NCI-H2171 treated with DMSO at 0.1 percent for 48 hours (cell line): ENCODE measurements around the gene MOAP1.
"Not testable (repeated sequence)": the region's sequence is repeated elsewhere in the genome, so short reads cannot be mapped to it uniquely, and the experiment has no call there.

Experiments used
- DNase-seq: peaks from one replicate; lab custom pipeline; 2025; lab: John Stamatoyannopoulos, UW

Gene MOAP1, protein sequence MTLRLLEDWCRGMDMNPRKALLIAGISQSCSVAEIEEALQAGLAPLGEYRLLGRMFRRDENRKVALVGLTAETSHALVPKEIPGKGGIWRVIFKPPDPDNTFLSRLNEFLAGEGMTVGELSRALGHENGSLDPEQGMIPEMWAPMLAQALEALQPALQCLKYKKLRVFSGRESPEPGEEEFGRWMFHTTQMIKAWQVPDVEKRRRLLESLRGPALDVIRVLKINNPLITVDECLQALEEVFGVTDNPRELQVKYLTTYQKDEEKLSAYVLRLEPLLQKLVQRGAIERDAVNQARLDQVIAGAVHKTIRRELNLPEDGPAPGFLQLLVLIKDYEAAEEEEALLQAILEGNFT

DNA sequence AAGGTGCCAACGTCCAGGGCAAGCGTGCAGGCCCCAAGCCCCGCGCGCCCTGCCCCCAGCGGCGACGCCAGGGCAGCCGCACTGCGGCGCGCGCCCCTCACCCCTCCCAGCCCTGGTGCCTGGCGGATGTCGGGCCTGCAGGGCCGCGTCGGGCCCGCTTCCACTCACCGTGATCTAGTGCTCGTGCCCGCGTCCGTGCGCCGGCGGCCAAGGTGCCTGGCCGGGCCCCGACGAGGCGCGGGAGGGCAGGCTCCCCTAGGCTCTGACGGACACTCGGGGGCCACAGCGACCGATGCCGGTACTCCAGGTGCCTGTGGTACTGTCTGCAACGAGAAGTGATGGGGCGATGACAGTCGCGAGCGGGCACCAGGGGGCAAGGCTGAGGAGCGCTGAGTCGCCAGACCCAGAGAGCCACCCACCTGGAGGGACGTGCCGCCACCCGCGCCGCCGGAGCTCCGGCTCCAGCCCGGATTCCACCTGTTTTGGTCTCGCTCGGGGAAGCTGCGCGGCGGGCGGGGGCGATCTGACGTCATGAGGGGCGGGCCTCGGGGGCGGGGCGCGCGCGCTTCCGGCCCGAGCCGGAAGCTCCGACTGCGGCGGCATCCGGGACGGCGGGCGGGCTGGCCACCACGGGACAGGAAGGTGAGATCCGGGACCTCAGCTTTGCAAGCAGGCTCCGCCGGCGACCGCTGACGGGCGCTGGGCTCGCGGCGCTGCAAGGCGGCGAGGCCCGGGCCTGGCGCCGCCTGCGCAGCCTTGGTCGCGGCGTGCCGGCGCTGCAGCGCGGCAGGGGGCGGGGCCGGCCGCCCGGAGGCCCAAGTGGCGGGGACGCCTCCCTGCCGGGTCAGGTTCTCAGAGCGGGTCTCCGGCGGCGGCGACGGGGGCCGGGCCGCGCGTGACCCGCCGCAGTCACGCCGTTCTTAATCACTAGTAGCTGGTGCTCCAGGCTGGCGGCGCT is at the start of gene MOAP1, which contains the start of gene LYSET:
MOAP1 (minus strand) TSS at position 507 of the 958 bp plus-strand sequence. CDS start 655 bp downstream, outside the sequence.
LYSET (plus strand) TSS at position 927 of the 958 bp plus-strand sequence. CDS start 89 bp downstream, outside the sequence.
- DNase-seq = peak; percentile 89

DNA sequence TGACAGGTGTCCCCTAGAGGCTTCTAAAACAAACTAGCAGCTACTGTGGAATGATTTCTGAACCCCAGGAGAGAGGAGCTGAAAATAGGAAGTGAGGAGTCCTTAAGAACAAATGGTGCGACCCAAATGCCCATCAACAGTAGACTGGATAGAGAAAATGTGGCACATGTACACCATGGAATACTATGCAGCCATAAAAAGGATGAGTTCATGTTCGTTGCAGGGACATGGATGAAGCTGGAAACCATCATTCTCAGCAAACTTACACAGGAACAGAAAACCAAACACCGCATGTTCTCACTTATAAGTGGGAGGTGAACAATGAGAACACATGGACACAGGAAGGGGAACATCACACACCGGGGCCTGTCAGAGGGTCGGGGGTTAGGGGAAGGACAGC is 48.4 kb upstream of the MOAP1 start:
- DNase-seq = not testable (repeated sequence)

GRCh38 chr14:93232159-93232558 is 47.5 kb upstream of the MOAP1 start:
- DNase-seq = no peak

DNA sequence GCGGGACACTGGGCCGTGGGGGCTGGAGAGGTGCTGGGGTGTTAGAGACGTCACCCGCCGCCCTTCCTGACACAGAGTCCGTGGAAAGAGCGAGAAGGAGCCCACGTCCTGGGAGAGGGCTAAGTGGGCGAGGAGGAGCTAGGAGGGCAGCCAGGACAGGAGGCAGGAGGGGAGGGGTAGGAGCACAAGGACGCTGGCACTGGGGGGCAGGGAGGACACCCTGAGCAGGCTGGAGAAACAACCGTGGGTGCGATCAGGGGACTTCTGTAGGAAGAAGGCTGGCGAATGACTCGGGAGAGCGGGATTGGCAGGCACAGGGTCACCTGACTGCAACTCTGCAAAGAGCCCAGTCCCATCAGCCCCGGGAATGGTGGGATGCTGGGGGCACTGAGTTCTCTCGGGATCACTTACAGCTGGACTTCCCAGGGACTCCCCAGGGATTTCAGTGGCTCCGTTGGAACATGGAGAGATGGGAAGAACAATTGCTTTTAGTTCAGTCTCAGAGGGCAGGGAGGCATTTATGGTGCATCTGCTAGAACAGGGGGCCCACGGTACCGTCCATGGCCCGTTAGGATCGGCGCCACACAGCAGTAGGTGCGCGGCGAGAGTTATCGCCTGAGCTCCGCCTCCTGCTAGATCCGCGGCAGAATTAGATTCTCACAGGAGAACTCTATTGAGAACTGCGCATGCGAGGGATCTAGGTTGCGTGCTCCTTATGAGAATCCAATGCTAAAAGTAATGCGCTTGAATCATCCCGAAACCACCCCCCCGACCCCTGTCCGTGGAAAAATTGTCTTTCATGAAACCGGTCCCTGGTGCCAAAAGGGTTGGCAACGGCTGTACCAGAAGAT is 46.7 kb upstream of the MOAP1 start:
- DNase-seq = peak; percentile 78

GRCh38 chr14:93230539-93230938 is 45.8 kb upstream of the MOAP1 start:
- DNase-seq = no peak

GRCh38 chr14:93228550-93228949 is 43.9 kb upstream of the MOAP1 start:
- no peak for DNase-seq

DNA sequence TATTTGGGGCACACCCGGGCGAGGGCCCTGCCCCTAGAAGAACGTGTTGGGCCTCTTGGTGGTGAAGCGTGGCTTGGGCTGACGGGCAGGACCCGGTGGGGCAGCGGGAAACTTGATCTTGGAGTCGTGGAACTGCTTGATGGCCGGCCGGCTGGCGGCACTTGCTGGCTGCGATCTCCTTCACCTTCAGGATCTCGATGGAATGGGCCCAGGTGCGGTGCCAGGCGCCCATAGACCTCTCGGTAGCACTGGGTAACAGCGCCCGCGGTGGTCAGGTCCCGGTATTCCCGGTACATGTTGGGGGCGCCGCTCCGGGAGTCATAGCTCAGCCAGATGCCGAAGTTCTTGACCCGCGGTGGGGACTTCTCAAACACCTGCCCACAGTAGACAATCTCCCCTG is 38.9 kb upstream of the MOAP1 start:
- no peak for DNase-seq

DNA sequence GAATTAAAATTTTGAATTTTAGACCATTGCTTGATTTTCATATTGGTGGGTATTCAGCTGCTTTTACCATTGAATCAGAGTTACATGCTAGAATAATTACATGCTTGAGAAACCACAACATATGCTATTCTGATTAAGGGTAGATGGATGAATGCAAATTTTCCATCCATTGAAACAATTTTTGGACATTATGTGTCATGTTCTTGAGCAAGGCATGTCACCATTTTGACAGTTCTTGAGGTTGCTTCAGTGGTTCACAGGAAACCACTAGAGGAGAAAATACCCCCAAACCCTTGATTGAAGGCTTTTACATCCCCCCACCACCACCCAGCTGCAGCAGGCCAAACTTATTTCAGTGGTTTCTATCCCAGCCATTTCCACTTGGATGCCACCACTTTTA is 35.8 kb upstream of the MOAP1 start:
- no peak for DNase-seq

- peak; percentile 80 for DNase-seq
These were observed 34.5 kb upstream of the MOAP1 start for GRCh38 chr14:93219103-93219726.

DNA sequence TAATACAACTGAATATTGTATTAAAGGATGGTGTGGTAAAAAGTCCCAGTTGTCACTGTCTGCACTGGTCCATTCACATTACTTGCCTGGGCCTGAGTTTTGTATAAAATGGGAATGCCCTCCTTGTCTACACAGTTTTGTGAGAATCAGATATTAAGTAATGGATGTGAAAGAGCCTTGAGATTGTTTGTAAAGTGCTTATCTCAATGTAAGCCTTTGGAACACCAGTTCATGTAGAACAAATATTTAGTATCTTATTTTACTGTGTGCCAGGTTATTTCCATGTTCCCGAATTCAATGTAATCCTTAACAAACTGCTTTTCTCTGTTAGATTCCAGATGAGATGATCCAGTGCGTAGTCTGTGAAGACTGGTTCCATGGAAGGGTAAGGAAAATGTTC is 29.9 kb upstream of the MOAP1 start:
- no peak for DNase-seq

DNA sequence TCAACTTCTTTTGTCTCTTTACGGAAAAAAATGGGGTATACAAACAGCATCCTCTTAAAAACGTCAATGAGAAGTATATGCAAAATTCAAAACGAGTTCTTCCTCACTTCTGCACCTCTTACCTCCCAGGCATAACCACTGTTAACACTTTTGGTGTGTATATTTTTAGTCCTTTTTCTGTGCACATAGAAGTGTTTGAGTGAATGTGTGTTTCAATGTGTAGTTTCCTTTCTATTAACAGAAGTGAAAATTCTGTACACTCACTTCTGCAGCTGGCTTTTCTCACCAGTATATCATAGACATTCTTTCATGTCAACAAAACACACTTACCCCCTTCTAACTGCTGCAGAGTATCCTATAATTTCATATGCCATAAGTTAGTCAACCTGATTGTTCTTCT is 27.7 kb upstream of the MOAP1 start:
- DNase-seq = no peak

DNA sequence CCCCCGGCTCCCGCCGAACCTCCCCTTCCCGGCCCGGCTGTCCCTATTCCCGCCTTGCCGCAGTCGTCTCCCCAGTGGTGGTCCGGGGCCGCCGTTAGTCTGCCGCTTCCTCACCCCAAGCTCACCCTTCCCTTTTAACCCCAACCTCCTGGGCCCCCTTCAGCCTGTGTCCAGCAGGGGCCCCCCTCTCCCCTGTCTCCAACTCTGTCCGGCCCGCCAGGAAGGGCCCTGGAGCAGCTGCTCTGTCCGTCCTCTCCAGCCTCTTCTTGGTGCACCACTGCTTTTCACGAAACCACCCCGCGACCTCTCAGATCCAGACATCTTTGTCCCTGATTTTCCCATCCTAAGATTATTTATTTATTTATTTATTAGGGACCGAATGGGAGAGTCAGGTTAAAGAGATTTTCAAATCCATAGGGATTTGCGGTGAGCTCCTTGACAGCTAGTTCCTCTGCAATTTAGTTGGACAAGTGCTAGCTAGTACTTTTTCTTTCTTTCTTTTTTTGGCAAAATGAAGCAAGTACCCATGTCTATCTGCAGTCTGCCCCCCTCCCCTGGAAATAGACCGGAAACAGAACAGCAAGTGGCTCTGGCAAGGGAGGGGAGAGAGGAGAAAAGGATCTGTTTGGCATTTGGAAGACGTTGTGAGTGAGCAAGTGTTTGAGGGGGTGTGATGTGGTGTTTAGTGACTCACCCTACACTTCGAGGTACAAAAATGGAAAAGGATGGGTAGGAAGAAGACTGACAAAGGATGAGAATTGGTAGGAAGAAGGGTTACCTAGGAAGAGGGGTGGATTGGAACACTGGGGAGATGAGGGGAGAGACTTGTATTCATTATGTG is 23.0 kb upstream of the MOAP1 start:
- DNase-seq = peak; percentile 79

DNA sequence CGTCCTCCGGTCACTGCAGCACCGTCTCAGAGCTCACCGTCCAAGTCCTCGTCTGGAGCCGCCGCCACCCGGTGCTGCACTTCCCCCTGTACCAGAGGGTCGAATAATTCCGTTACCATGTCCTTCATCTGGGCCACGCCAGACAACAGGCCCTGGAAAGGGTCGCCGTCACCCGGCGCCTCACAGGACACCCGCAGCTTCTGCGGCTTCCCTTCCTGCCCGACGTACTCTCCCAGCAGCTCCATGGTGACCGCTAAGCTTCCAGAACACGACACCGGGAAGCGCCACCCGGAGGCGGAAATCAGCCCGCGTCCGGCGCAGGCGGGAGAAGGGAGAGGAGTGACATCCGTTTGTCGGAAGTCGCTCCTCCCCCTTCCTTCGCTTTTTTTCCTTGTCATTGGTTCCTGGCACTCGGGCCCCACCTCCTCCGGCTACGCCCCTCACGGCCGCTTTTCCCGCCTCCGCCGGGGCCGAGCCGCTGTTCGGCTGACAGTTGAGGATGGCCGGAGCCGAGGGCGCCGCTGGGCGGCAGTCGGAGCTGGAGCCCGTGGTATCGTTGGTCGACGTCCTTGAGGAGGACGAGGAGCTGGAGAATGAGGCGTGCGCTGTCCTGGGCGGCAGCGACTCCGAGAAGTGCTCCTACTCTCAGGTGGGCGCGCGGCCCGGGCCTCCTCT is 22.2 kb upstream of the MOAP1 start, which contains the start of the genes GON7 and UBR7:
GON7 (minus strand) TSS at position 273 of the 675 bp plus-strand sequence; CDS start at position 245, 28 bp downstream.
UBR7 (plus strand) TSS at position 464 of the 675 bp plus-strand sequence; CDS start at position 500, 36 bp downstream.
- peak; percentile 99 for DNase-seq

DNA sequence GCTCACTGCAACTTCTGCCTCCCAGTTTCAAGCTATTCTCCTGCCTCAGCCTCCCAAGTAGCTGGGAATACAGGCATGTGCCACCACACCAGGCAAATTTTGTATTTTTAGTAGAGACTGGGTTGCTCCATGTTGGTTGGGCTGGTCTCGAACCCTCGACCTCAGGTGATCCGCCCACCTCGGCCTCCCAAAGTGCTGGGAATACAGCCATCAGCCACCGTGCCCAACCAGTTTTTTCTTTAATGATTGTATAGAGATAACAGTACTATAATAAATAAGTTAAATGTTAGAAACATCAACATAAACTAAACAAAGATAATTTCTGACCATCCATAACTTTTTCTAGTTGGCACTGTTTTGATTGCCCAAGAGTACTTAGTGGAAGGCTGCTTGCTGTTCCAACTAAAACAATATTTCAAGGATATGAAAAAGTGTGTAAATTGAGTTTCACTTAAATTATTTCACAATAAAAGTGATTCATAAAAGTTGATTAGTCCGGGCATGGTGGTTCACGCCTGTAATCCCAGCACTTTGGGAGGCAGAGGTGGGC is 16.5 kb upstream of the MOAP1 start:
- DNase-seq = no peak

DNA sequence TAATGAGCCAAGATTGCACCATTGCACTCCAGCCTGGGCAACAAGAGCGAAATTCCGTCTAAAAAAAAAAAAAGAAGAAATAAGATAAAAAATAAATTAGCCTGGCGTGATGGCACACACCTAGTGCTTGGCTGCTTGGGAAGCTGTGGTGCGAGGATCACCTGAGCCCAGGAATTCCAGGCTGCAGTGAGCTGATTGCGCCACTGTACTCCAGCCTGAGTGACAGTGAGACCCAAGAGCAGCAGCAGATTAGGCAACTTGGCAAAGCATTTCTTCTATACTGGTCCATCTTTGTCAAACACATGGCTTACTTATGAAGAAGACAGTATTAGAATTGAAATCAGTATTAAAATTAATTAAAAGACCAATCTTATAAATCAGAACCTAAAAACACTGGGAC is 15.9 kb upstream of the MOAP1 start:
- DNase-seq = no peak

- DNase-seq = no peak
These were observed 14.3 kb upstream of the MOAP1 start for GRCh38 chr14:93199031-93199430.

- DNase-seq = no peak
These were observed 10.8 kb upstream of the MOAP1 start for GRCh38 chr14:93195316-93195999.

GRCh38 chr14:93186956-93187355 is 2.3 kb upstream of the MOAP1 start:
- DNase-seq = no peak

DNA sequence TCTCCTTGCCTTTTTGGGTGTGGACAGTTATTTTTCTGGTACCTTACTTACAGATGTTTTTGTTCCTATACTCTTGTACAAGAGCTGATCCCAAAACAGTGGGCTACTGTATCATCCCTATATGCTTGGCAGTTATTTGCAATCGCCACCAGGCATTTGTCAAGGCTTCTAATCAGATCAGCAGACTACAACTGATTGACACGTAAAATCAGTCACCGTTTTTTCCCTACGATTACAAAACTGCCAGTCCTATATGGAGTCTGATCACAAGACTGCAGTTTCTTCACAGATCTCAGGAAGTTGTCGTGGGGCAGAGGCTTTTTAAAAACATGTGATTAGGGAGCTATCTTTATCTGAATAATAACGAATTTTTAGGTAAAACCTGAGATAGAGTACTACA is 1.8 kb upstream of the MOAP1 start:
- DNase-seq = no peak
